ENCODE results near the gene INTS4.
"Not testable (repeated sequence)": the region's sequence is repeated elsewhere in the genome, so short reads cannot be mapped to it uniquely, and the experiment has no call there.

The INTS4 gene

GRCh38 chr11:78022397-78023396, 28.2 kb upstream of the INTS4 start, which contains the start of gene KCTD14:
Gene KCTD14 (minus strand): TSS chr11:78023276. CDS start chr11:78023249, 27 bp downstream.
- DNase-seq (ENCODE audit: low spot score): no peak

- DNase-seq (ENCODE audit: low spot score): no peak
Measured at GRCh38 chr11:78021611-78022010, 27.1 kb upstream of the INTS4 start.

DNA sequence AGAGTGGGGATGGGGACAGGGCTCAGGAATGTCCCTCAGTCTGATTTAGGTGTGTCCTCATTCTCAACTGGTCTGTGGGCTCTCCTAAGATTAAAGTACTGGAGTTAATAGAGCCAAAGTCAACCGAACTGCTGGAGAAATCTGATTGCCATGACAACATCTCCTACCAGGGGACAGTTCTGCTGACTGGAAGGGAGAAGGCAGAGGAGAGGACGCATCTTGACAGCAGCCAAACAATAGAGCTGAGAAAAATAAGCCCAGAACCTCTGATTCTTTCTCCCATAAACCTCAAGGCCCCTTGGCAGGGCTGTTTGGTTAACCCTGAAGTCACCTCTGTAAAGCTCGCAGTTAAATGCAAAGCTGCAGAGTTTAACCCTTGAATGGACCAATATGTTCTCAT, 25.8 kb upstream of the INTS4 start:
- DNase-seq (ENCODE audit: low spot score): no peak

DNA sequence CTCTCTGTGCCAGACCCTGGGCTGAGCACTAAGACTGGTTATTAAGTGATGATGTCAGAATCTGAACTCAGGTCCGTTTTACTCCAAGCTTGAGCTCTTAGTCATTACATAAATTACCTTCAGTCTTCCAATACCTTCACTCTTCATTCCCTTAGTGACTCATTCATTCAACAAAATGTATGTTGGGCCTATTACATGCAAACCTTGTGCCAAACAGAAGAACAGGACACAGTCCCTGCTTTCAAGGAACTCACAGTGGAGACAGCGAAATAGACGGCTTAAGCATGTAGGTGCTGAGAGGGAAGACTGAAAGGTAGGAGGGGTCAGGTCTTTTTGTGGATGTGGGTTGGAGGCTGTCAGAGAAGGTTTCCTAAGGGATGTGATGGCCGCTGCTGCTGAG, 25.3 kb upstream of the INTS4 start:
- DNase-seq (ENCODE audit: low spot score): no peak

DNA sequence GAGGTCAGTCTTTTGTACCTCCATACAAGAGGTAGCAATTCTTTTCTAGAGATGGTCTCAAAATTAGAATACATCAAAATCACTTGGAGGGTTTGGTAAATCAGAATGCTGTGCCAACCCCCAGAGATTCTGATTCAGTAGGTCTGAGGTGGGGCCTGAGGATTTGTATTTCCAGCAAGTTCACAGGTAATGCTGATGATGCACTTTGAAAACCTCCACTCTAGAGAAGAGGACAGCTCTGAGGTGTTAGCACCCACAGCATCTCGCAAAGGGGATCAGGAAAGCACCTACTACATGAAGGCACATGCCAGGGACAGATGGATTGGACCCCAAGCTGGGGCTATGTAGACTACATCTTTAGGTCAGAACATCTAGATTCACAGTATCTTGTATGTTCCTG, 21.4 kb upstream of the INTS4 start:
- DNase-seq (ENCODE audit: low spot score): no peak

- DNase-seq (ENCODE audit: low spot score): not testable (repeated sequence)
Measured at GRCh38 chr11:78014937-78015520, 20.6 kb upstream of the INTS4 start.

DNA sequence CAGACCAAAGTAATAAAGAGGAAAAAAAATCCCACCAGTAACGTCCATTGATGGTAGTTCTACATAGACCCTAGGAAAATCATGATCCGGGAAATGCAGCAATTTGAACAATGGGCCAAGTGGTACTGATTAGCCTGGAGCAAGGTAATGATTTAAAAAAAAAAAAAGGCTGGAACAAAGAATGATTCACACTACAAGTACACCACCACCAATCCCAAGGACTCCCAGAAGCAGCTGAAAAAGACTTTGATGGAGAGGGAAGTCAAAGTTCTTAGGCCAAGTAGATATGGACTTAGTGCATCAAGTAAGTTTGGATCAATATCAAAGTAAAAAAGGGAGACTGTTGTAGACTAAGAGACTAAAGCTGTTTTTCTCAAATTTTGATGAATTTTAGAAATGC, 16.8 kb upstream of the INTS4 start:
- DNase-seq (ENCODE audit: low spot score): no peak

GRCh38 chr11:78010755-78011154, 16.3 kb upstream of the INTS4 start:
- DNase-seq (ENCODE audit: low spot score): no peak

GRCh38 chr11:78010304-78010703, 15.8 kb upstream of the INTS4 start:
- DNase-seq (ENCODE audit: low spot score): no peak

DNA sequence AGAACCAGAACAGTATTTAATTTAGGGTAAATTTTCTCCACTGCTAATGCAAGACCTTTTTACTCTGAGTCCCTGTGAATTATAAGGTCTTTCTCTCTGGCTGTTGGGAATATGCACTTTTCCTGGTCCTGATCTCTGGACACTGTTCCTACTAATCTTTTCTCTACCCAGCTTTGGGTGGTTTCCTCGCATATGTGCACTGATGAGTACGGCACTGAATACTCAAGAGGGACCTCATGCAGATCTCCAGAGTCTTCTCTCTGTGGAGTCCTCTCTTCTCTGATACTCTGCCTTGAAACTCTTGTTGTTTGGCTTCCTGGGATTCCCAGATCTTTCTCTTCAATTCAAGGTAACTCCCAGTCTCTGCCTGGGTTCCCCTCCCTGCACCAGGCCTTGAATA, 14.6 kb upstream of the INTS4 start:
- DNase-seq (ENCODE audit: low spot score): no peak

DNA sequence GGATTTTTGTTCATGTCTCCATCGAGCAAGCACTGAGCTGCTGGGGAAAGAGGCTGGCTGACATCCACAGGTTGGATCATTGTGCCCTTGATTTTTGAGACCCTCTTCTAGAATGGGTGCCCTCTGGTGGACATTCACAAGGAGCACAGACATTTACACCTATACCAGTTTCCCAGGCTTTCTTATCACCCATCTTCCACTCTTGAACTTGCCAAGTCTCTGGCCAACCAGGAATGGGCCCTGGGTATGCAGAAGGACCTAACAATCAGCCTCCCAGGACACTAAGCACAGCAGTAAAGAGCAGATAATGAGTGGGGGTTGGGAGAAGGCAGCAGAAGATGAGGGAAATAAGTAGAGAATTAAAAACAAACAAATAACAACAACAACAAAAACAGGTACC, 5.7 kb upstream of the INTS4 start:
- peak; percentile 45 for DNase-seq (ENCODE audit: low spot score)

DNA sequence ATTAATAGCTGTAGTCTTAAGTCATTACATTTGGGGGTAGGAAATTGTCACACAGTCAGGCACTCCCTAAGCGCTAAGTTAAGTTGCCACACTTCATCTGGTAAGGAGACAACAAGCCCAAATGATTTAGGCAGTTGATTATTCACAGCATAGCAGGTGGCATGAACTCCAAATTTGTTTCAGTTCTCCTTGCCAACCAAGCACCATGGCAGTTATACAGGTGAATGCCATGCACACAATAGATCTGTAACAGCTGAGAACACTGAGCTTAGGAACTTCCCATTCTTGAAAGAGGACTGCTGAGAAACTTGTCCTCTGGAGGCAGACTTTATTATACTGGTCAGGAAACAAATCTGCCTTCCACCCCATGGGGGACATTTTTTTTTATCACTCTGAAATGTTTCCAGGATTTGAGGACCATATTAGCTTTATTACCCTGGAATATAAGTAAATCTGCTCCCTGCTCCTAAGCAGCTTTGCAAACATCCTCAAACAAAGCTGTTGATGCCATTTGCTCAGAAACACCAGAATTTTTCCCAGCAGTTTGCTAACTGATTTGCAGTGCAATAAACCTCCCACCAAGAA, 5.1 kb upstream of the INTS4 start:
- DNase-seq (ENCODE audit: low spot score): no peak

GRCh38 chr11:77993902-77994301, 566 bp downstream of the INTS4 start:
- peak; percentile 10 for DNase-seq (ENCODE audit: low spot score)

- DNase-seq (ENCODE audit: low spot score): peak; percentile 39
Measured at GRCh38 chr11:77990981-77991380, 3.5 kb downstream of the INTS4 start.

DNA sequence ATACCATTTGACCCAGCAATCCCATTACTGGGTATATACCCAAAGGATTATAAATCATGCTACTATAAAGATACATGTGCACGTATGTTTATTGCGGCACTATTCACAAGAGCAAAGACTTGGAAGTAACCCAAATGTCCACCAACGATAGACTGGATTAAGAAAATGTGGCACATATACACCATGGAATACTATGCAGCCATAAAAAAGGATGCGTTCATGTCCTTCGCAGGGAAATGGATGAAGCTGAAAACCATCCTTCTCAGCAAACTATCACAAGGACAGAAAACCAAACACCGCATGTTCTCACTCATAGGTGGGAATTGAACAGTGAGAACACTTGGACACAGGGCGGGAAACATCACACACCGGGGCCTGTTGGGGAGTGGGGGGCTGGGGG, 8.0 kb downstream of the INTS4 start:
- DNase-seq (ENCODE audit: low spot score): not testable (repeated sequence)

GRCh38 chr11:77981346-77981947, 13.0 kb downstream of the INTS4 start:
- peak; percentile 21 for DNase-seq (ENCODE audit: low spot score)

DNA sequence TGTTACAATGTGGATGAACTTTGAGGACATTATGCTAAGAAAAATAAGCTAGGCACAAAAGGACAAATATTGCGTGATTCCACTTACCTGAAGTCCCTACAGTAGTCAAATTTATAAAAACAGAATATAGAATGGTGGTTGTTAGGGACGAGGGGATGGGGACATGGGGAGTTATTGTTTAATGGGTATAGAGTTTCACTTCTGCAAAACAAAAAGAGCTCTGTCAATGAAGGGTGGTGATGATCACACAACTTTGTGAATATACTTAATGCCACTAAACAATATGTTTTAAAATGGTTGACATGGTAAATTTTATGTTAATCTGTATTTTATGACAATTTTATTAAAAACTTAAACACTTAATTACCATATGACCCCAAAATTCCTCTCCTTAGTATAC, 26.1 kb downstream of the INTS4 start:
- no peak for DNase-seq (ENCODE audit: low spot score)

- DNase-seq (ENCODE audit: low spot score): no peak
Measured at GRCh38 chr11:77967753-77968152, 26.7 kb downstream of the INTS4 start.

DNA sequence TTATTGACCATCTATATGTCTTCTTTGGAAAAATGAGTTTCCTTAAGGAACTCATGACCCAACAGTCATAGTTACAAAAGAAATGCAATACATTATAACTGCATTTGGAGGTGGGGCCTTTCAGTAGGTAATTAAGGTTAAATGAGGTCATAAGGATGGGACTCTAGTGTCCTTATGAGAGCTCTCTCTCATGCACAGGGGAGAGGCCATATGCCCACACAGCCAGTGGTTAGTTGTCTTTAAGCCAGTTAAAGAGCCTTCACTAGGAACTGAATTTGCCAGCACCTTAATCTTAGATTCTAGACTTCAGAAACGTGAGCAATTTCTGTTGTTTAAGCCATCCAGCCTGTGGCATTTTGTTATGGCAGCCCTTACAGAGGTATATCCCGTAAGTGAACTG, 27.3 kb downstream of the INTS4 start:
- DNase-seq (ENCODE audit: low spot score): no peak

- DNase-seq (ENCODE audit: low spot score): no peak
Measured at GRCh38 chr11:77966338-77966737, 28.1 kb downstream of the INTS4 start.

DNA sequence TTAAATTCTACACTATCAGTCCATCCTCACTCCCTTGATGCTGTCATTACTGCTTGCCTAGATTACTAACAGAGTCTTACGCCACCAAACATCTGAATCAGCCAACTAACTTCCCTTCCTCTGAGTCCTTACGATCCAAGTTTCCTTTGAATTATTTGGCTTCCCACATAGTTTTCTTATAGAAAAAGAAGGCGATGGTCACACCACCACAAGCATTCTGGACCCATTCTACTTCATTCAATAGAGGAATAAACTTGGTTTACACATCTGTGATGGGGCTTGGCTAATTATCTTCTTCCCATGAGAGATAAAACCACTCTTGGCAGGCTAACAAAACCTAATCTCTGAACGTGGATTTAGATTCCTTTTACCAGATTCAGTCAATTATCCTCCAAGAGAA, 35.0 kb downstream of the INTS4 start:
- DNase-seq (ENCODE audit: low spot score): no peak

DNA sequence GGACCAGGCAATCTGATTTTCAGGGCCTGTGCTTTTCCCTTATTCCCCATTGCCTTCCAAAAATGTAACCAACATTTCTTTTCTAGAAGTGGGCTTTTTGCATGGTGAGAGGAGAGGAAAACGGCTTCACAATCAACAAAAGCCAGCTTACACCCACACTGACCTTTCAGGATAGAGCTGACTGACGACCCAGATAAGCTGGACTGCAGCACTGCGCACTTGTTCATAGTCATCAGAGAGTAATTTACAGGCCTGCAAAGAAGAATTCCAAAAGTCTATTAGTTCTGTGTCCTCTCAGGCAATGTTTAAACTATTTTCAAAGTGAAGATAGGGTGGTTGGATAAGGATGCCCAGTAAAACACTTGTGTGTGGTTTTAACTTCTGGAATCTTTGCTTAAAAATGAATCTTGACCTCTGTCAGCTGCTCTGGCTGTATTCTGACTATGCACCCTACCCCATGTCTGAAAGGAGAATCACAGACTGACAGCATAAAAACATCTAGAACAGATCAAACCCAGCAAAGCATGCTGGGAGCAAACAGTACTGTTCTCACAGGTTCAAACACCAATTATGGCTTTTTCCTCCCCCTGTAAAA, 35.8 kb downstream of the INTS4 start:
- not testable (repeated sequence) for DNase-seq (ENCODE audit: low spot score)

Data from putamen (tissue), 1 donor.